Measurements from ENCODE around the gene TBC1D28.
"Not testable (repeated sequence)": the region's sequence is repeated elsewhere in the genome, so short reads cannot be mapped to it uniquely, and the experiment has no call there.

TBC1D28 gene

DNA sequence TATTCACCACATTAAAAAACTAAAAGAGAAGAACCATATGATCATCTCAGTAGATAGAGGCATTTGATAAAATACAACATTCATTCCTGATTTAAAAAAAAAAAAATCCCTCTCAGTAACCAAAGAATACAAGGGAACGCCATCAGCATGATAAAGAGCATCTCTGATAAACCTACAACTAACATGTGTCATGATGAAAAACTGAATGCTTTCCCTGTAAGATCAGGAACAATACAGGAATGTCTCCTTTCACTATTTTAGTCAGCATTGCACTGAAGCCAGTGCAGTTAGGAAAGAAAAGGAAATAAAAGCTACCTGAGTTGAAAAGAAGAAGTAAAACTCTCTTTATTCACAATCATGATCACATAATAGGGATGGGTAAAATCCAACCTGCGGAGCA is 51.1 kb downstream of the TBC1D28 start:
- DNase-seq, result not testable (repeated sequence)
